GM12878 (cell line): ENCODE results near the gene C17orf50. TPM values are rescaled to one million over a fixed set of nuclear protein-coding genes. Genes with fewer than 3 reads are reported as not detected.

Experiments
- ATAC-seq: fragments of 200-7000 bp; cut with Tn5 transposase; 3 replicates; pipeline ENCODE4 v1.9.1; 2020; ENCODE audit warnings: mild to moderate bottlenecking, moderate library complexity
- BruUV-seq: library from RNA; stranded (reverse); fragments of 400-500 nt; replicated peaks from 2 replicates; lab custom pipeline; 2021; lab: Mats Ljungman, UMichigan
- CTCF ChIA-PET: fragments of 300-600 bp; sonication (Branson Sonifier 250); formaldehyde crosslinking; extraction: SDS; loops from one replicate; lab custom pipeline; 2021; ENCODE audit warnings: inconsistent platforms; lab: Yijun Ruan, JAX
- POLR2A ChIA-PET: fragments of 350-600 bp; formaldehyde crosslinking; extraction: SDS; loops from one replicate; lab custom pipeline; 2021; ENCODE audit warnings: inconsistent platforms; lab: Charles Lee
- RAD21 ChIA-PET: fragments of 300-600 bp; sonication (Branson Sonifier 250); formaldehyde crosslinking; loops from one replicate; lab custom pipeline; 2023; ENCODE audit warnings: antibody characterized with exemption; ENCODE audit not compliant: unreplicated experiment; lab: Charles Lee
- SMC1A ChIA-PET: fragments of 300-600 bp; sonication (Branson Sonifier 250); formaldehyde crosslinking; loops from one replicate; lab custom pipeline; 2023; ENCODE audit not compliant: unreplicated experiment, uncharacterized antibody; lab: Charles Lee
- DNase-seq: peaks from one replicate; pipeline ENCODE4 v3.0.0-alpha.2; 2011; ENCODE audit warnings: low read depth, low spot score
- FAIRE-seq: peaks from 3 replicates; lab custom pipeline; 2011; peaks lifted over from hg19 to GRCh38; lab: Jason Lieb, UNC
- H2AFZ ChIP-seq: 2 replicates; pipeline ENCODE4 v1.6.0; 2011; ENCODE audit warnings: low read depth, low read length, control low read depth; ENCODE audit not compliant: control insufficient read depth
- H3K27ac ChIP-seq: 2 replicates; pipeline ENCODE4 v1.5.1; 2011; ENCODE audit warnings: control low read depth; ENCODE audit not compliant: control insufficient read depth, insufficient read depth
- H3K27me3 ChIP-seq, 2 experiments: replicated peaks in 1 of 2; 2 replicates each; pipeline versions ENCODE4 v1.6.0 to v1.6.1; 2011; ENCODE audit warnings: low read length in 1 of 2; ENCODE audit not compliant: control insufficient read depth in 2 of 2, insufficient read depth in 2 of 2
- H3K36me3 ChIP-seq, 2 experiments: 2 replicates each; pipeline ENCODE4 v1.5.1; 2011; ENCODE audit warnings: low read length in 1 of 2; ENCODE audit not compliant: control insufficient read depth in 2 of 2, insufficient read depth in 2 of 2
- H3K4me1 ChIP-seq: 2 replicates; pipeline ENCODE4 v1.6.1; 2011; ENCODE audit warnings: mild to moderate bottlenecking, low read length, moderate library complexity, mixed read lengths; ENCODE audit not compliant: control insufficient read depth, insufficient read depth
- H3K4me2 ChIP-seq: 2 replicates; pipeline ENCODE4 v1.6.0; 2011; ENCODE audit warnings: control low read depth; ENCODE audit not compliant: control insufficient read depth, insufficient read depth
- H3K4me3 ChIP-seq: fragments of 200-600 bp; sonication (generic); 2 replicates; pipeline ENCODE4 v1.5.1; 2016
- H3K79me2 ChIP-seq: 2 replicates; pipeline ENCODE4 v1.6.0; 2011; ENCODE audit warnings: low read length; ENCODE audit not compliant: control insufficient read depth, insufficient read depth
- H3K9ac ChIP-seq: 2 replicates; pipeline ENCODE4 v1.8.0; 2011; ENCODE audit warnings: low read length, control low read depth, mixed read lengths; ENCODE audit not compliant: control insufficient read depth, insufficient read depth
- H3K9me3 ChIP-seq: replicated peaks from 3 replicates; pipeline ENCODE4 v1.5.1; 2011; ENCODE audit warnings: mild to moderate bottlenecking, low read length; ENCODE audit not compliant: control insufficient read depth, insufficient read depth
- H4K20me1 ChIP-seq: 2 replicates; pipeline ENCODE4 v1.6.0; 2011; ENCODE audit not compliant: control insufficient read depth, insufficient read depth
- ASH2L ChIP-seq: fragments of 300-600, 200-600 bp; sonication (generic); IDR thresholded peaks from 2 replicates; pipeline ENCODE4 v1.6.1; 2017; ENCODE audit warnings: low read depth, mild to moderate bottlenecking, borderline replicate concordance
- CHD4 ChIP-seq: fragments of 200-600 bp; sonication (generic); IDR thresholded peaks from 2 replicates; pipeline ENCODE4 v1.6.1; 2016; ENCODE audit warnings: mild to moderate bottlenecking
- GABPA ChIP-seq: IDR thresholded peaks from 2 replicates; pipeline ENCODE4 v1.6.1; 2014; ENCODE audit warnings: antibody characterized with exemption, low read depth, mild to moderate bottlenecking, inconsistent platforms
- GATAD2B ChIP-seq: fragments of 450-650 bp; conservative IDR thresholded peaks from 2 replicates; pipeline ENCODE4 v1.6.1; 2017; ENCODE audit warnings: low read depth, mild to moderate bottlenecking, moderate library complexity
- IKZF2 ChIP-seq, 2 experiments: fragments of 450-650 bp; IDR thresholded peaks; 2 replicates each; pipeline ENCODE4 v1.6.1; 2017; ENCODE audit warnings: mild to moderate bottlenecking in 2 of 2, moderate library complexity in 2 of 2
- LARP7 ChIP-seq: fragments of 450-650 bp; IDR thresholded peaks from 2 replicates; pipeline ENCODE4 v1.6.1; 2017; ENCODE audit warnings: mild to moderate bottlenecking
- MTA3 ChIP-seq: IDR thresholded peaks from 2 replicates; pipeline ENCODE4 v1.6.1; 2012; ENCODE audit warnings: low read length, inconsistent platforms, borderline replicate concordance
- RCOR1 ChIP-seq: conservative IDR thresholded peaks from 2 replicates; pipeline ENCODE4 v1.6.1; 2012; ENCODE audit warnings: low read depth, low read length, improper control_type of control experiment
- SRF ChIP-seq, 2 experiments: IDR thresholded peaks; 2 replicates each; pipeline ENCODE4 v1.6.1; 2011; ENCODE audit warnings: low read depth in 2 of 2, low read length in 2 of 2, mild to moderate bottlenecking in 1 of 2, moderate library complexity in 1 of 2
- TBL1XR1 ChIP-seq: IDR thresholded peaks from 2 replicates; pipeline ENCODE4 v1.6.1; 2012; ENCODE audit warnings: low read depth, low read length, improper control_type of control experiment
- TCF12 ChIP-seq: IDR thresholded peaks from 2 replicates; pipeline ENCODE4 v1.6.1; 2011; ENCODE audit warnings: low read depth, mild to moderate bottlenecking, low read length
- TCF7 ChIP-seq: IDR thresholded peaks from 2 replicates; pipeline ENCODE4 v1.6.1; 2014; ENCODE audit warnings: antibody characterized with exemption, borderline replicate concordance
- ZNF274 ChIP-seq: IDR thresholded peaks from one replicate; pipeline ENCODE4 v1.8.0; 2011; ENCODE audit not compliant: insufficient read length, insufficient read depth
- ZNF384 ChIP-seq: IDR thresholded peaks from 2 replicates; pipeline ENCODE4 v1.6.1; 2012; ENCODE audit warnings: low read depth, mild to moderate bottlenecking, low read length, improper control_type of control experiment, borderline replicate concordance
- WGBS: methylation state at CpG from one replicate; pipeline ENCODE4 v1.1.6; 2016; ENCODE audit warnings: low lambda C conversion rate; ENCODE audit not compliant: insufficient replicate concordance, insufficient coverage; ENCODE audit errors: missing lambda C conversion rate; 5-methylcytosine and 5-hydroxymethylcytosine counted together
- in situ Hi-C: fragments of 300-500 bp; cut with MboI; formaldehyde crosslinking; loops from 9 replicates; pipeline ENCODE4 v1.14.3; 2018; ENCODE audit warnings: mixed read lengths
- intact Hi-C: fragments of 100-400 bp; cut with micrococcal nuclease; formaldehyde crosslinking; loops from one replicate; pipeline ENCODE4 v1.14.2; 2022; ENCODE audit not compliant: unreplicated experiment
- polyA plus RNA-seq, 11 experiments: library from polyadenylated mRNA; depleted of rRNA in 4 of 11; unstranded in 6 of 11; stranded (reverse) in 5 of 11; fragments of >200 nt; fragmentation: Nextera tagmentation in 4 of 11; fragmentation: Illumina TruSeq in 1 of 11; extraction: Ambion mirVana in 4 of 11; extraction: Trizol in 1 of 11; gene quantifications; 1 replicate in 1 of 11; 2 replicates in 10 of 11; pipeline versions ENCODE4 v1.2.1 to v1.2.3, GENCODE V29; 2011 to 2016; ENCODE audit warnings: inconsistent platforms in 2 of 11, missing spikeins in 2 of 11, low read depth in 1 of 11
- total RNA-seq, 4 experiments: library from RNA; depleted of rRNA in 3 of 4; stranded (reverse); fragments of >200 nt in 3 of 4; fragmentation: Illumina TruSeq in 1 of 4; extraction: Trizol in 1 of 4; gene quantifications; 2 replicates each; pipeline versions ENCODE4 v1.2.1 to v1.2.3, GENCODE V29; 2013 to 2021
- TF ChIP-seq, protein P1 (sequence below): IDR thresholded peaks from 2 replicates; pipeline ENCODE4 v1.6.1; 2011; ENCODE audit warnings: low read depth, mild to moderate bottlenecking, low read length, moderate library complexity, borderline replicate concordance; ENCODE audit errors: extremely low read depth
- TF ChIP-seq, protein P2 (sequence below): fragments of 450-650 bp; IDR thresholded peaks from 2 replicates; pipeline ENCODE4 v1.6.1; 2018; ENCODE audit warnings: mild to moderate bottlenecking, low read depth, moderate library complexity; ENCODE audit not compliant: partially characterized antibody
- TF ChIP-seq, protein P3 (sequence below): IDR thresholded peaks from 2 replicates; pipeline ENCODE4 v1.6.1; 2012; ENCODE audit warnings: low read depth, low read length, improper control_type of control experiment
- TF ChIP-seq, protein P4 (sequence below): fragments of 450-650 bp; IDR thresholded peaks from 2 replicates; pipeline ENCODE4 v1.6.1; 2014; ENCODE audit warnings: mild to moderate bottlenecking
- TF ChIP-seq, protein P5 (sequence below): IDR thresholded peaks from 2 replicates; pipeline ENCODE4 v1.6.1; 2012; ENCODE audit warnings: low read depth, low read length, improper control_type of control experiment

C17orf50 gene
- total and polyA plus RNA-seq, 10 of the 15 experiments (the other 5 are each of a cell fraction or from before 2014, with no cell fraction given): 0.16 TPM; not detected in 9

DNA sequence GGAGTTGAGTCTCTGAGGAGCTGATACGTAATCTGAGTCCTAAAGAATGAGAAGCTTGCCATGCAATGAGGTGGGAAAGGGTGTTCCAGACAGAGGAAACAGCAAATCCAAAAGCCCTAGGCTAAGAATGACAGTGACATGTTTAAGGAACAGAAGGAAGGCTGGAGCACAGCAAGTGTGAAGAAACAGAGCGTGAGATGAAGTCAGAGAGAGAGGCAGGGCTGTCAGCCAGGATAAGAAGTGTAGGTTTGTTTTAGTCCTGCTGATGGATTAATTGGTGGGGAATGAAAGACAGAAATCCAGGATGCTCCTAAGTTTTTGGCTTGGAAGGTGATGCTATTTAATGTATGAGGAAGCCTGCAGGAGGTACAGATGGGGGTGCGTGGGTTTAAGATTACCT is 20.3 kb downstream of the C17orf50 start:
- Histone ChIP-seq H2AFZ (no peak overlapping the region), H3K4me3 (no peak overlapping the region), H3K9ac (no peak overlapping the region), H3K36me3 (no peaks in the 10 kb centered on the region)
- ATAC-seq: no peak
- SMC1A ChIA-PET: interaction anchor here (1.0 to 1.2 kb wide), 2 partner anchors 13 to 17 kb away, joined by 3 to 4 read pairs; no protein-coding TSS in a partner anchor
- TF ChIP-seq RCOR1: no peak
- TF ChIP-seq, protein P1, sequence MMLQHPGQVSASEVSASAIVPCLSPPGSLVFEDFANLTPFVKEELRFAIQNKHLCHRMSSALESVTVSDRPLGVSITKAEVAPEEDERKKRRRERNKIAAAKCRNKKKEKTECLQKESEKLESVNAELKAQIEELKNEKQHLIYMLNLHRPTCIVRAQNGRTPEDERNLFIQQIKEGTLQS: no peak
- TF ChIP-seq TCF12: no peak
- TF ChIP-seq ZNF274: no peak
- TF ChIP-seq SRF (IDR thresholded peaks at IDR 0.05; ENCODE audit: low read depth in 2 of 2, low read length in 2 of 2): no peak
- TF ChIP-seq LARP7: no peak
- no peak for TF ChIP-seq CHD4
- no peak for TF ChIP-seq GABPA
- no peak for TF ChIP-seq TBL1XR1
- TF ChIP-seq, protein P2, sequence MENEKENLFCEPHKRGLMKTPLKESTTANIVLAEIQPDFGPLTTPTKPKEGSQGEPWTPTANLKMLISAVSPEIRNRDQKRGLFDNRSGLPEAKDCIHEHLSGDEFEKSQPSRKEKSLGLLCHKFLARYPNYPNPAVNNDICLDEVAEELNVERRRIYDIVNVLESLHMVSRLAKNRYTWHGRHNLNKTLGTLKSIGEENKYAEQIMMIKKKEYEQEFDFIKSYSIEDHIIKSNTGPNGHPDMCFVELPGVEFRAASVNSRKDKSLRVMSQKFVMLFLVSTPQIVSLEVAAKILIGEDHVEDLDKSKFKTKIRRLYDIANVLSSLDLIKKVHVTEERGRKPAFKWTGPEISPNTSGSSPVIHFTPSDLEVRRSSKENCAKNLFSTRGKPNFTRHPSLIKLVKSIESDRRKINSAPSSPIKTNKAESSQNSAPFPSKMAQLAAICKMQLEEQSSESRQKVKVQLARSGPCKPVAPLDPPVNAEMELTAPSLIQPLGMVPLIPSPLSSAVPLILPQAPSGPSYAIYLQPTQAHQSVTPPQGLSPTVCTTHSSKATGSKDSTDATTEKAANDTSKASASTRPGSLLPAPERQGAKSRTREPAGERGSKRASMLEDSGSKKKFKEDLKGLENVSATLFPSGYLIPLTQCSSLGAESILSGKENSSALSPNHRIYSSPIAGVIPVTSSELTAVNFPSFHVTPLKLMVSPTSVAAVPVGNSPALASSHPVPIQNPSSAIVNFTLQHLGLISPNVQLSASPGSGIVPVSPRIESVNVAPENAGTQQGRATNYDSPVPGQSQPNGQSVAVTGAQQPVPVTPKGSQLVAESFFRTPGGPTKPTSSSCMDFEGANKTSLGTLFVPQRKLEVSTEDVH: no peak
- TF ChIP-seq, protein P3, sequence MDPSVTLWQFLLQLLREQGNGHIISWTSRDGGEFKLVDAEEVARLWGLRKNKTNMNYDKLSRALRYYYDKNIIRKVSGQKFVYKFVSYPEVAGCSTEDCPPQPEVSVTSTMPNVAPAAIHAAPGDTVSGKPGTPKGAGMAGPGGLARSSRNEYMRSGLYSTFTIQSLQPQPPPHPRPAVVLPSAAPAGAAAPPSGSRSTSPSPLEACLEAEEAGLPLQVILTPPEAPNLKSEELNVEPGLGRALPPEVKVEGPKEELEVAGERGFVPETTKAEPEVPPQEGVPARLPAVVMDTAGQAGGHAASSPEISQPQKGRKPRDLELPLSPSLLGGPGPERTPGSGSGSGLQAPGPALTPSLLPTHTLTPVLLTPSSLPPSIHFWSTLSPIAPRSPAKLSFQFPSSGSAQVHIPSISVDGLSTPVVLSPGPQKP: no peak
- TF ChIP-seq, protein P4, sequence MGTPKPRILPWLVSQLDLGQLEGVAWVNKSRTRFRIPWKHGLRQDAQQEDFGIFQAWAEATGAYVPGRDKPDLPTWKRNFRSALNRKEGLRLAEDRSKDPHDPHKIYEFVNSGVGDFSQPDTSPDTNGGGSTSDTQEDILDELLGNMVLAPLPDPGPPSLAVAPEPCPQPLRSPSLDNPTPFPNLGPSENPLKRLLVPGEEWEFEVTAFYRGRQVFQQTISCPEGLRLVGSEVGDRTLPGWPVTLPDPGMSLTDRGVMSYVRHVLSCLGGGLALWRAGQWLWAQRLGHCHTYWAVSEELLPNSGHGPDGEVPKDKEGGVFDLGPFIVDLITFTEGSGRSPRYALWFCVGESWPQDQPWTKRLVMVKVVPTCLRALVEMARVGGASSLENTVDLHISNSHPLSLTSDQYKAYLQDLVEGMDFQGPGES: no peak
- TF ChIP-seq MTA3: no peak
- TF ChIP-seq TCF7: no peak
- no peak for TF ChIP-seq ASH2L
- TF ChIP-seq ZNF384: no peak
- TF ChIP-seq, protein P5, sequence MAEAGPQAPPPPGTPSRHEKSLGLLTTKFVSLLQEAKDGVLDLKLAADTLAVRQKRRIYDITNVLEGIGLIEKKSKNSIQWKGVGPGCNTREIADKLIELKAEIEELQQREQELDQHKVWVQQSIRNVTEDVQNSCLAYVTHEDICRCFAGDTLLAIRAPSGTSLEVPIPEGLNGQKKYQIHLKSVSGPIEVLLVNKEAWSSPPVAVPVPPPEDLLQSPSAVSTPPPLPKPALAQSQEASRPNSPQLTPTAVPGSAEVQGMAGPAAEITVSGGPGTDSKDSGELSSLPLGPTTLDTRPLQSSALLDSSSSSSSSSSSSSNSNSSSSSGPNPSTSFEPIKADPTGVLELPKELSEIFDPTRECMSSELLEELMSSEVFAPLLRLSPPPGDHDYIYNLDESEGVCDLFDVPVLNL: no peak
- no peak for TF ChIP-seq GATAD2B
- TF ChIP-seq IKZF2 (IDR thresholded peaks at IDR 0.05): no peak
- TF ChIP-seq, all 136 proteins: peak for 0
- Histone ChIP-seq H3K9me3 (no peaks in the 10 kb centered on the region), H3K79me2 (no peaks in the 10 kb centered on the region), H4K20me1 (no peaks in the 10 kb centered on the region), H3K4me1 (no peaks in the 10 kb centered on the region), H3K4me2 (no peak overlapping the region), H3K27me3 (peaks cover 0 to 2% of the 10 kb centered on the region in 2 experiments; a peak in 2 of 4 replicates), H3K27ac (no peak overlapping the region)
- ChIA-PET POLR2A (no interaction called here), CTCF (interaction anchor here (1.2 to 2.8 kb wide), 3 partner anchors 10 to 24 kb away, joined by 3 to 9 read pairs (median 8); no protein-coding TSS in a partner anchor), RAD21 (no interaction called here)
- DNase-seq (no peak), FAIRE-seq (no peak)
- no TSS peak for BruUV-seq
- in situ Hi-C loops: no loop called here
- intact Hi-C loops: no loop called here
- WGBS: 36% methylated on average over 3 of the region's 3 CpGs
